A549 (cell line): ENCODE results near the gene FHAD1.

Experiments used
- CHD4 ChIP-seq: fragments of 200-600 bp; sonication (generic); IDR thresholded peaks from 2 replicates; pipeline ENCODE4 v1.6.1; 2016; ENCODE audit warnings: antibody characterized with exemption, mild to moderate bottlenecking, borderline replicate concordance
- CTCF ChIP-seq: fragments of >200 bp; sonication (Bioruptor Twin); formaldehyde crosslinking; IDR thresholded peaks from 3 replicates; pipeline ENCODE4 v1.5.1; 2016
- EP300 ChIP-seq, 2 experiments: fragments of >200 bp; sonication (Bioruptor Twin); formaldehyde crosslinking; IDR thresholded peaks; 2 replicates in 1 of 2; 3 replicates in 1 of 2; pipeline ENCODE4 v1.6.1; 2016 to 2017
- ESRRA ChIP-seq: fragments of 150-350 bp; IDR thresholded peaks from 2 replicates; pipeline ENCODE4 v1.6.1; 2014; ENCODE audit warnings: mild to moderate bottlenecking, low read length, borderline replicate concordance
- FOSL2 ChIP-seq, 2 experiments: fragments of 450-650 bp in 1 of 2; fragments of >200 bp in 1 of 2; sonication (Bioruptor Twin) in 1 of 2; formaldehyde crosslinking; IDR thresholded peaks; 2 replicates each; pipeline versions ENCODE4 v1.5.0 to v1.6.1; 2016 to 2020; ENCODE audit warnings: mild to moderate bottlenecking in 1 of 2, moderate library complexity in 1 of 2
- KDM5A ChIP-seq: fragments of 200-600 bp; sonication (generic); IDR thresholded peaks from 2 replicates; pipeline ENCODE4 v1.6.1; 2016; ENCODE audit warnings: antibody characterized with exemption, mild to moderate bottlenecking
- MAZ ChIP-seq: fragments of 150-350 bp; IDR thresholded peaks from 2 replicates; pipeline ENCODE4 v1.6.1; 2014; ENCODE audit warnings: antibody characterized with exemption, low read depth, low read length, borderline replicate concordance
- POLR2A ChIP-seq: IDR thresholded peaks from 2 replicates; pipeline ENCODE4 v1.6.1; 2012; ENCODE audit warnings: mild to moderate bottlenecking, low read length
- SMC3 ChIP-seq: fragments of >200 bp; sonication (Bioruptor Twin); formaldehyde crosslinking; IDR thresholded peaks from 3 replicates; pipeline ENCODE4 v1.6.1; 2018; ENCODE audit warnings: inconsistent platforms
- TF ChIP-seq, protein P1 (sequence below): IDR thresholded peaks from 2 replicates; pipeline ENCODE4 v1.6.1; 2012

GRCh38 chr1:15418806-15419515, 171.9 kb downstream of the FHAD1 start:
- TF ChIP-seq ESRRA: no peak
- no peak for TF ChIP-seq KDM5A
- no peak for TF ChIP-seq CTCF
- TF ChIP-seq EP300 (IDR thresholded peaks at IDR 0.05): no peak
- TF ChIP-seq POLR2A: no peak
- TF ChIP-seq, protein P1, sequence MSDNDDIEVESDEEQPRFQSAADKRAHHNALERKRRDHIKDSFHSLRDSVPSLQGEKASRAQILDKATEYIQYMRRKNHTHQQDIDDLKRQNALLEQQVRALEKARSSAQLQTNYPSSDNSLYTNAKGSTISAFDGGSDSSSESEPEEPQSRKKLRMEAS: no peak
- TF ChIP-seq SMC3: no peak
- TF ChIP-seq MAZ: no peak
- TF ChIP-seq FOSL2 (IDR thresholded peaks at IDR 0.05): no peak
- no peak for TF ChIP-seq FOSL2 (CRISPR knock-in tag; IDR thresholded peaks at IDR 0.05)
- no peak for TF ChIP-seq CHD4
